GM12801 (cell line): Measurements from ENCODE around the gene ELMO1.

Experiments
- CTCF ChIP-seq: IDR thresholded peaks from one replicate; pipeline ENCODE4 v1.5.1; 2011; ENCODE audit warnings: control low read depth; ENCODE audit not compliant: insufficient read length; ENCODE audit errors: extremely low read depth

ELMO1 gene

GRCh38 chr7:37056234-37056912 is 392.3 kb downstream of the ELMO1 start:
- TF ChIP-seq CTCF, result no peak

GRCh38 chr7:37054624-37055241 is 393.9 kb downstream of the ELMO1 start:
- TF ChIP-seq CTCF, result no peak

GRCh38 chr7:37052705-37053104 is 396.0 kb downstream of the ELMO1 start:
- no peak for TF ChIP-seq CTCF

- no peak for TF ChIP-seq CTCF
These were observed 397.9 kb downstream of the ELMO1 start for GRCh38 chr7:37050801-37051200.

GRCh38 chr7:37048674-37049073 is 400.0 kb downstream of the ELMO1 start:
- TF ChIP-seq CTCF, result no peak

- TF ChIP-seq CTCF, result no peak
These were observed 401.4 kb downstream of the ELMO1 start for GRCh38 chr7:37047260-37047659.

GRCh38 chr7:37046531-37047079 is 402.1 kb downstream of the ELMO1 start:
- no peak for TF ChIP-seq CTCF
